ENCODE data around the gene KDM2B. TPM values are rescaled to one million over a fixed set of nuclear protein-coding genes. Genes with fewer than 3 reads are reported as not detected.

KDM2B gene
- total RNA-seq, 1 donor from 2014 or later: 79.2 TPM

- no peak for DNase-seq (ENCODE audit: low spot score, unreplicated experiment)
- Mint-ChIP-seq H3K27ac (no peak overlapping the region), H3K27me3 (no peaks in the 10 kb centered on the region), H3K4me3 (ENCODE audit: low read depth) (no peak overlapping the region), H3K9me3 (ENCODE audit: low read depth) (no peaks in the 10 kb centered on the region), H3K4me1 (ENCODE audit: low read depth) (no peaks in the 10 kb centered on the region), H3K36me3 (ENCODE audit: insufficient read depth) (peaks cover 24% of the 10 kb centered on the region)
- TF ChIP-seq CTCF (IDR thresholded peaks at IDR 0.05; ENCODE audit: unreplicated experiment): no peak
Measured at GRCh38 chr12:121424624-121424975, 156.2 kb downstream of the KDM2B start.

GRCh38 chr12:121423682-121424623, 156.9 kb downstream of the KDM2B start:
- H3K4me3 Mint-ChIP-seq (ENCODE audit: low read depth): no peak overlapping the region

GRCh38 chr12:121423253-121423652, 157.6 kb downstream of the KDM2B start:
- Mint-ChIP-seq H3K27ac (no peak overlapping the region), H3K9me3 (ENCODE audit: low read depth) (no peaks in the 10 kb centered on the region)

More at GRCh38 chr12:121423682-121424623, 156.9 kb downstream of the KDM2B start:
- no peak for DNase-seq (ENCODE audit: low spot score, unreplicated experiment)
- H3K27ac Mint-ChIP-seq: no peak overlapping the region
- no peaks in the 10 kb centered on the region for H3K9me3 Mint-ChIP-seq (ENCODE audit: low read depth)
- H3K27me3 Mint-ChIP-seq: no peaks in the 10 kb centered on the region
- H3K4me1 Mint-ChIP-seq (ENCODE audit: low read depth): no peaks in the 10 kb centered on the region
- H3K36me3 Mint-ChIP-seq (ENCODE audit: insufficient read depth): peaks cover 19% of the 10 kb centered on the region
- TF ChIP-seq CTCF (IDR thresholded peaks at IDR 0.05; ENCODE audit: unreplicated experiment): no peak

GRCh38 chr12:121420109-121420508, 160.7 kb downstream of the KDM2B start:
- peaks cover 22% of the 10 kb centered on the region for H3K36me3 Mint-ChIP-seq (ENCODE audit: insufficient read depth)
- no peak for TF ChIP-seq CTCF (IDR thresholded peaks at IDR 0.05; ENCODE audit: unreplicated experiment)
- no peaks in the 10 kb centered on the region for H3K27me3 Mint-ChIP-seq
- H3K9me3 Mint-ChIP-seq (ENCODE audit: low read depth): no peaks in the 10 kb centered on the region
- H3K27ac Mint-ChIP-seq: no peak overlapping the region
- H3K4me3 Mint-ChIP-seq (ENCODE audit: low read depth): no peak overlapping the region
- no peak for DNase-seq (ENCODE audit: low spot score, unreplicated experiment)
- no peaks in the 10 kb centered on the region for H3K4me1 Mint-ChIP-seq (ENCODE audit: low read depth)

More at GRCh38 chr12:121423253-121423652, 157.6 kb downstream of the KDM2B start:
- Mint-ChIP-seq H3K4me1 (ENCODE audit: low read depth) (no peaks in the 10 kb centered on the region), H3K27me3 (no peaks in the 10 kb centered on the region), H3K4me3 (ENCODE audit: low read depth) (no peak overlapping the region), H3K36me3 (ENCODE audit: insufficient read depth) (peaks cover 15% of the 10 kb centered on the region)
- no peak for DNase-seq (ENCODE audit: low spot score, unreplicated experiment)
- TF ChIP-seq CTCF (IDR thresholded peaks at IDR 0.05; ENCODE audit: unreplicated experiment): no peak

- Mint-ChIP-seq H3K4me3 (ENCODE audit: low read depth) (no peak overlapping the region), H3K9me3 (ENCODE audit: low read depth) (no peaks in the 10 kb centered on the region), H3K27ac (no peak overlapping the region), H3K4me1 (ENCODE audit: low read depth) (no peaks in the 10 kb centered on the region), H3K27me3 (no peaks in the 10 kb centered on the region), H3K36me3 (ENCODE audit: insufficient read depth) (peaks cover 21% of the 10 kb centered on the region)
- DNase-seq (ENCODE audit: low spot score, unreplicated experiment): no peak
- TF ChIP-seq CTCF (IDR thresholded peaks at IDR 0.05; ENCODE audit: unreplicated experiment): no peak
Measured at GRCh38 chr12:121417847-121418246, 163.0 kb downstream of the KDM2B start.

Measured in progenitor cell of endocrine pancreas (in vitro differentiated cells).